Suppressor macrophage (primary cell): ENCODE data around the gene INHA.

Experiments
- DNase-seq, 4 experiments: peaks; one replicate each; pipeline ENCODE4 v3.0.0-alpha.2; 2020 to 2022

INHA gene

GRCh38 chr2:219559156-219559915, 12.8 kb upstream of the INHA start:
- no peak for DNase-seq

GRCh38 chr2:219560037-219560892, 11.8 kb upstream of the INHA start:
- DNase-seq = peak in 3 of 4 experiments; percentile 26 to 36 (median 33)

GRCh38 chr2:219560893-219561178, 11.3 kb upstream of the INHA start:
- DNase-seq = no peak

GRCh38 chr2:219561179-219562048, 10.7 kb upstream of the INHA start:
- DNase-seq = no peak

- no peak for DNase-seq
Observed at GRCh38 chr2:219562049-219563020, 9.8 kb upstream of the INHA start.

- no peak for DNase-seq
Observed at GRCh38 chr2:219563271-219563928, 8.7 kb upstream of the INHA start.

GRCh38 chr2:219565130-219566080, 6.7 kb upstream of the INHA start:
- DNase-seq = no peak

- DNase-seq = no peak
Observed at GRCh38 chr2:219566640-219567039, 5.5 kb upstream of the INHA start.

GRCh38 chr2:219567131-219567530, 5.0 kb upstream of the INHA start:
- no peak for DNase-seq

GRCh38 chr2:219567791-219568361, 4.2 kb upstream of the INHA start:
- no peak for DNase-seq

- DNase-seq = no peak
Observed at GRCh38 chr2:219569041-219569440, 3.1 kb upstream of the INHA start.

GRCh38 chr2:219569635-219570034, 2.5 kb upstream of the INHA start:
- no peak for DNase-seq

GRCh38 chr2:219570194-219570923, 1.8 kb upstream of the INHA start:
- DNase-seq = peak in 2 of 4 experiments; percentile 14 to 36

- peak in 3 of 4 experiments; percentile 7 to 31 (median 17) for DNase-seq
Observed at GRCh38 chr2:219570924-219571310, 1.2 kb upstream of the INHA start.

- peak; percentile 13 to 65 (median 40) for DNase-seq
Observed at GRCh38 chr2:219571311-219572236, 536 bp upstream of the INHA start, which contains the start of gene OBSL1. Gene OBSL1 (minus strand): TSS chr2:219571539. CDS start chr2:219571232, 307 bp downstream.

- no peak for DNase-seq
Observed at GRCh38 chr2:219573166-219573565, 1.1 kb downstream of the INHA start.

GRCh38 chr2:219574484-219575311, 2.6 kb downstream of the INHA start:
- no peak for DNase-seq
